Middle frontal gyrus (tissue), 1 donor: ENCODE data around the gene ADCY2.

Experiments used
- DNase-seq: peaks from one replicate; pipeline ENCODE4 v3.0.0-alpha.2; 2015; ENCODE audit warnings: low spot score; ENCODE audit errors: extremely low spot score

The ADCY2 gene

GRCh38 chr5:7659420-7659819 is 263.5 kb downstream of the ADCY2 start:
- no peak for DNase-seq

GRCh38 chr5:7662289-7662688 is 266.4 kb downstream of the ADCY2 start:
- no peak for DNase-seq

- no peak for DNase-seq
Observed at GRCh38 chr5:7663808-7664207, 267.9 kb downstream of the ADCY2 start.

GRCh38 chr5:7664208-7664607 is 268.3 kb downstream of the ADCY2 start:
- DNase-seq, result no peak

- DNase-seq, result no peak
Observed at GRCh38 chr5:7667216-7667767, 271.4 kb downstream of the ADCY2 start.

- no peak for DNase-seq
Observed at GRCh38 chr5:7668161-7668560, 272.2 kb downstream of the ADCY2 start.

- DNase-seq, result no peak
Observed at GRCh38 chr5:7668627-7669026, 272.7 kb downstream of the ADCY2 start.

GRCh38 chr5:7671381-7671993 is 275.5 kb downstream of the ADCY2 start:
- no peak for DNase-seq

- no peak for DNase-seq
Observed at GRCh38 chr5:7673658-7674057, 277.7 kb downstream of the ADCY2 start.

- DNase-seq, result no peak
Observed at GRCh38 chr5:7676455-7676854, 280.5 kb downstream of the ADCY2 start.

- no peak for DNase-seq
Observed at GRCh38 chr5:7678030-7678429, 282.1 kb downstream of the ADCY2 start.

GRCh38 chr5:7679663-7680062 is 283.7 kb downstream of the ADCY2 start:
- no peak for DNase-seq

- no peak for DNase-seq
Observed at GRCh38 chr5:7680260-7680659, 284.3 kb downstream of the ADCY2 start.

- no peak for DNase-seq
Observed at GRCh38 chr5:7682379-7682778, 286.4 kb downstream of the ADCY2 start.

- DNase-seq, result no peak
Observed at GRCh38 chr5:7683753-7684152, 287.8 kb downstream of the ADCY2 start.

- DNase-seq, result no peak
Observed at GRCh38 chr5:7684826-7685225, 288.9 kb downstream of the ADCY2 start.

GRCh38 chr5:7686794-7687193 is 290.9 kb downstream of the ADCY2 start:
- DNase-seq, result no peak

- no peak for DNase-seq
Observed at GRCh38 chr5:7690557-7690956, 294.6 kb downstream of the ADCY2 start.

- DNase-seq, result no peak
Observed at GRCh38 chr5:7705261-7705660, 309.3 kb downstream of the ADCY2 start.

- DNase-seq, result no peak
Observed at GRCh38 chr5:7705736-7706135, 309.8 kb downstream of the ADCY2 start.

GRCh38 chr5:7706256-7706655 is 310.3 kb downstream of the ADCY2 start:
- no peak for DNase-seq

- no peak for DNase-seq
Observed at GRCh38 chr5:7714119-7714518, 318.2 kb downstream of the ADCY2 start.

GRCh38 chr5:7714697-7715096 is 318.8 kb downstream of the ADCY2 start:
- DNase-seq, result no peak

GRCh38 chr5:7717691-7718090 is 321.8 kb downstream of the ADCY2 start:
- DNase-seq, result no peak
